AG04450 (cell line): ENCODE results near the gene SLC6A2. TPM values are rescaled to one million over a fixed set of nuclear protein-coding genes. Genes with fewer than 3 reads are reported as not detected.

ENCODE experiments used
- CTCF ChIA-PET: fragments of 300-600, 350-600 bp; formaldehyde crosslinking; extraction: SDS; loops from one replicate; lab custom pipeline; 2022; ENCODE audit warnings: antibody characterized with exemption, inconsistent platforms; lab: Charles Lee
- POLR2A ChIA-PET: fragments of 350-600 bp; formaldehyde crosslinking; extraction: SDS; loops from one replicate; lab custom pipeline; 2021; ENCODE audit warnings: antibody characterized with exemption, inconsistent platforms; lab: Yijun Ruan, JAX
- DNase-seq: peaks from one replicate; pipeline ENCODE4 v3.0.0-alpha.2; 2011; ENCODE audit warnings: low read depth, low spot score
- H3K27ac ChIP-seq: one replicate; pipeline ENCODE4 v1.5.1; 2012; ENCODE audit warnings: low read depth, low read length, control low read depth
- H3K27me3 ChIP-seq: one replicate; pipeline ENCODE4 v1.6.0; 2012; ENCODE audit warnings: low read length; ENCODE audit not compliant: control insufficient read depth, insufficient read depth
- H3K4me3 ChIP-seq: 2 replicates; pipeline ENCODE4 v1.5.1; 2011; ENCODE audit warnings: mild to moderate bottlenecking, low read depth, low read length, control low read depth
- H3K9me3 ChIP-seq: 2 replicates; pipeline ENCODE4 v1.5.1; 2012; ENCODE audit warnings: low read length; ENCODE audit not compliant: control insufficient read depth, insufficient read depth
- CTCF ChIP-seq: IDR thresholded peaks from 2 replicates; pipeline ENCODE4 v1.5.1; 2011; ENCODE audit warnings: low read depth, low read length, control low read depth, inconsistent platforms
- polyA plus RNA-seq: library from polyadenylated mRNA; depleted of rRNA; stranded (reverse); fragments of >200 nt; gene quantifications from 2 replicates; pipeline ENCODE4 v1.2.3, GENCODE V29; 2011

SLC6A2 gene
- polyA plus RNA-seq, 1 experiment: not detected

GRCh38 chr16:55698946-55699345 is 43.2 kb downstream of the SLC6A2 start:
- ChIA-PET CTCF (interaction anchor here (21.3 kb wide), 1 partner anchor 234 kb away, joined by 542 read pairs; no protein-coding TSS in a partner anchor), POLR2A (no interaction called here)
- Histone ChIP-seq H3K27me3 (peaks cover 8% of the 10 kb centered on the region), H3K4me3 (no peak overlapping the region), H3K9me3 (no peaks in the 10 kb centered on the region), H3K27ac (no peak overlapping the region)
- DNase-seq: no peak
- no peak for TF ChIP-seq CTCF

GRCh38 chr16:55699616-55700015 is 43.8 kb downstream of the SLC6A2 start:
- TF ChIP-seq CTCF: no peak
- no peak overlapping the region for H3K27ac ChIP-seq
- no peak overlapping the region for H3K4me3 ChIP-seq
- peaks cover 9% of the 10 kb centered on the region for H3K27me3 ChIP-seq
- no peaks in the 10 kb centered on the region for H3K9me3 ChIP-seq
- CTCF ChIA-PET: interaction anchor here (0.6 to 21.3 kb wide), 3 partner anchors 12 to 235 kb away, joined by 4 to 542 read pairs (median 4); no protein-coding TSS in a partner anchor
- POLR2A ChIA-PET: no interaction called here
- no peak for DNase-seq

GRCh38 chr16:55700067-55700466 is 44.3 kb downstream of the SLC6A2 start:
- ChIA-PET CTCF (interaction anchor here (0.6 to 21.3 kb wide), 3 partner anchors 12 to 235 kb away, joined by 4 to 542 read pairs (median 4); no protein-coding TSS in a partner anchor), POLR2A (no interaction called here)
- no peak for TF ChIP-seq CTCF

GRCh38 chr16:55700961-55701360 is 45.2 kb downstream of the SLC6A2 start:
- peaks cover 9% of the 10 kb centered on the region for H3K27me3 ChIP-seq
- no peak overlapping the region for H3K27ac ChIP-seq
- no peak overlapping the region for H3K4me3 ChIP-seq
- no peaks in the 10 kb centered on the region for H3K9me3 ChIP-seq
- no peak for DNase-seq
- ChIA-PET CTCF (interaction anchor here (0.9 to 21.3 kb wide), 13 partner anchors 11 to 236 kb away, joined by 3 to 542 read pairs (median 4); partner anchors contain the start of gene MMP2), POLR2A (interaction anchor here (0.9 kb wide), 1 partner anchor 206 kb away, joined by 3 read pairs; no protein-coding TSS in a partner anchor)
- TF ChIP-seq CTCF: no peak

More at GRCh38 chr16:55700067-55700466, 44.3 kb downstream of the SLC6A2 start:
- H3K9me3 ChIP-seq: no peaks in the 10 kb centered on the region
- no peak for DNase-seq
- no peak overlapping the region for H3K4me3 ChIP-seq
- H3K27ac ChIP-seq: no peak overlapping the region
- peaks cover 9% of the 10 kb centered on the region for H3K27me3 ChIP-seq

- Histone ChIP-seq H3K27me3 (peaks cover 9% of the 10 kb centered on the region), H3K27ac (no peak overlapping the region), H3K4me3 (no peak overlapping the region), H3K9me3 (no peaks in the 10 kb centered on the region)
- peak; percentile 58 for TF ChIP-seq CTCF
- CTCF ChIA-PET: interaction anchor here (0.7 to 21.3 kb wide), 17 partner anchors 10 to 1454 kb away, joined by 3 to 542 read pairs (median 4); partner anchors contain the start of gene MMP2
- POLR2A ChIA-PET: interaction anchor here (0.9 kb wide), 1 partner anchor 206 kb away, joined by 3 read pairs; no protein-coding TSS in a partner anchor
- DNase-seq: peak; percentile 6
These were observed 45.9 kb downstream of the SLC6A2 start for GRCh38 chr16:55701442-55702319.
